HCT116 (cell line): ENCODE measurements around the gene TRIP13. TPM values are rescaled to one million over a fixed set of nuclear protein-coding genes. Genes with fewer than 3 reads are reported as not detected.

ENCODE experiments used
- ATAC-seq: fragments of 200-7000 bp; cut with Tn5 transposase; 2 replicates; pipeline ENCODE4 v1.9.1; 2020; ENCODE audit warnings: mild to moderate bottlenecking, moderate library complexity
- BruUV-seq: library from RNA; stranded (reverse); fragments of 400-500 nt; replicated peaks from 2 replicates; lab custom pipeline; 2021; lab: Mats Ljungman, UMichigan
- CTCF ChIA-PET: fragments of 300-600 bp; sonication (Branson Sonifier 250); formaldehyde crosslinking; loops from one replicate; lab custom pipeline; 2021; ENCODE audit warnings: antibody characterized with exemption; lab: Charles Lee
- POLR2A ChIA-PET: fragments of 300-600, 350-600 bp; sonication (Branson Sonifier 250); formaldehyde crosslinking; loops from one replicate; lab custom pipeline; 2021; ENCODE audit warnings: antibody characterized with exemption; lab: Charles Lee
- RAD21 ChIA-PET, 2 experiments: fragments of 300-600 bp; sonication (Branson Sonifier 250); formaldehyde crosslinking; loops; one replicate each; lab custom pipeline; 2023; ENCODE audit warnings: low total read pairs in 2 of 2; ENCODE audit not compliant: uncharacterized antibody in 2 of 2, unreplicated experiment in 2 of 2, low non-redundant PET in 1 of 2; lab: Charles Lee
- DNase-seq: peaks from one replicate; pipeline ENCODE4 v3.0.0-alpha.2; 2010; ENCODE audit warnings: low read depth, low spot score
- H2AFZ ChIP-seq: fragments of 200-600 bp; shearing (Covaris generic), sonication (generic); 2 replicates; pipeline ENCODE4 v1.6.1; 2017; ENCODE audit warnings: low read depth, mixed run types, mixed read lengths, antibody characterized with exemption, low read length; ENCODE audit not compliant: poor library complexity, severe bottlenecking
- H3K27ac ChIP-seq: 2 replicates; pipeline ENCODE4 v1.5.1; 2012; ENCODE audit warnings: low read depth, low read length
- H3K27me3 ChIP-seq: fragments of 200-600 bp; sonication (generic); 2 replicates; pipeline ENCODE4 v1.6.1; 2016; ENCODE audit warnings: mixed run types, low read length, mixed read lengths; ENCODE audit not compliant: insufficient read depth
- H3K36me3 ChIP-seq, 2 experiments: fragments of 200-500 bp in 1 of 2; fragments of 200-600 bp in 1 of 2; sonication (Bioruptor generic) in 1 of 2; sonication (generic) in 1 of 2; 2 replicates each; pipeline versions ENCODE4 v1.5.1 to v1.6.1; 2014 to 2016; ENCODE audit warnings: low read length in 2 of 2, inconsistent platforms in 1 of 2, mixed read lengths in 1 of 2, mixed run types in 1 of 2; ENCODE audit not compliant: insufficient read depth in 2 of 2, control insufficient read depth in 1 of 2
- H3K4me1 ChIP-seq, 2 experiments: fragments of 200-600 bp in 1 of 2; sonication (generic) in 1 of 2; 2 replicates each; pipeline versions ENCODE4 v1.5.1 to v1.6.1; 2012 to 2017; ENCODE audit warnings: low read length in 2 of 2, inconsistent platforms in 1 of 2, mild to moderate bottlenecking in 1 of 2, mixed read lengths in 1 of 2, mixed run types in 1 of 2, moderate library complexity in 1 of 2; ENCODE audit not compliant: insufficient read depth in 2 of 2, control insufficient read depth in 1 of 2
- H3K4me2 ChIP-seq: fragments of 200-600 bp; sonication (generic); 2 replicates; pipeline ENCODE4 v1.6.1; 2017; ENCODE audit warnings: mixed run types, low read length, mixed read lengths
- H3K4me3 ChIP-seq, 2 experiments: fragments of 200-600 bp in 1 of 2; sonication (generic) in 1 of 2; replicated peaks in 1 of 2; 2 replicates each; pipeline ENCODE4 v1.5.1; 2011 to 2016; ENCODE audit warnings: low read length in 2 of 2, control low read depth in 1 of 2, low read depth in 1 of 2, mild to moderate bottlenecking in 1 of 2, mixed read lengths in 1 of 2, mixed run types in 1 of 2
- H3K79me2 ChIP-seq: fragments of 200-600 bp; sonication (generic); 2 replicates; pipeline ENCODE4 v1.6.1; 2017; ENCODE audit warnings: mild to moderate bottlenecking, mixed run types, low read length, moderate library complexity, mixed read lengths; ENCODE audit not compliant: insufficient read depth
- H3K9ac ChIP-seq: fragments of 200-600 bp; sonication (generic); 2 replicates; pipeline ENCODE4 v1.6.1; 2016; ENCODE audit warnings: low read length, mixed read lengths
- H3K9me2 ChIP-seq: fragments of 200-600 bp; sonication (generic), shearing (Covaris generic); 2 replicates; pipeline ENCODE4 v1.6.1; 2017; ENCODE audit warnings: mixed run types, mild to moderate bottlenecking, moderate library complexity; ENCODE audit not compliant: insufficient read depth
- H3K9me3 ChIP-seq, 2 experiments: fragments of 200-500 bp in 1 of 2; fragments of 200-600 bp in 1 of 2; sonication (Bioruptor generic) in 1 of 2; sonication (generic) in 1 of 2; 2 replicates each; pipeline ENCODE4 v1.6.1; 2014 to 2017; ENCODE audit warnings: low read length in 2 of 2, mixed read lengths in 2 of 2, inconsistent platforms in 1 of 2, low read depth in 1 of 2, mild to moderate bottlenecking in 1 of 2, mixed run types in 1 of 2, moderate library complexity in 1 of 2; ENCODE audit not compliant: control insufficient read depth in 1 of 2, insufficient read depth in 1 of 2
- H4K20me1 ChIP-seq: fragments of 200-600 bp; sonication (generic), shearing (Covaris generic); 2 replicates; pipeline ENCODE4 v1.6.1; 2017; ENCODE audit warnings: mixed run types, mild to moderate bottlenecking, moderate library complexity; ENCODE audit not compliant: insufficient read depth
- CEBPB ChIP-seq: IDR thresholded peaks from 2 replicates; pipeline ENCODE4 v1.6.1; 2012; ENCODE audit warnings: low read depth
- EGR1 ChIP-seq: IDR thresholded peaks from 2 replicates; pipeline ENCODE4 v1.6.1; 2012; ENCODE audit warnings: low read depth
- ELF1 ChIP-seq: IDR thresholded peaks from 2 replicates; pipeline ENCODE4 v1.6.1; 2012; ENCODE audit warnings: low read depth, borderline replicate concordance
- EZH2phosphoT487 ChIP-seq: fragments of 200-600 bp; IDR thresholded peaks from 2 replicates; pipeline ENCODE4 v1.6.1; 2018; ENCODE audit warnings: antibody characterized with exemption, borderline replicate concordance
- FOSL1 ChIP-seq: IDR thresholded peaks from 2 replicates; pipeline ENCODE4 v1.6.1; 2012; ENCODE audit warnings: low read depth
- JUND ChIP-seq: IDR thresholded peaks from 2 replicates; pipeline ENCODE4 v1.6.1; 2012
- POLR2AphosphoS5 ChIP-seq: IDR thresholded peaks from 2 replicates; pipeline ENCODE4 v1.6.1; 2011; ENCODE audit warnings: mild to moderate bottlenecking, low read depth, low read length, moderate library complexity
- RAD21 ChIP-seq: IDR thresholded peaks from 2 replicates; pipeline ENCODE4 v1.6.1; 2012; ENCODE audit warnings: low read depth, mild to moderate bottlenecking
- SIN3A ChIP-seq: IDR thresholded peaks from 2 replicates; pipeline ENCODE4 v1.6.1; 2012; ENCODE audit warnings: low read depth
- TCF7L2 ChIP-seq: IDR thresholded peaks from 2 replicates; pipeline ENCODE4 v1.7.0; 2011; ENCODE audit warnings: borderline replicate concordance, inconsistent platforms; ENCODE audit not compliant: insufficient read depth, insufficient read length; ENCODE audit errors: extremely low read depth
- YY1 ChIP-seq: IDR thresholded peaks from 2 replicates; pipeline ENCODE4 v1.6.1; 2011; ENCODE audit warnings: low read length, low read depth, moderate library complexity, mild to moderate bottlenecking; ENCODE audit not compliant: insufficient replicate concordance; ENCODE audit errors: extremely low read depth
- intact Hi-C: fragments of 100-400 bp; cut with micrococcal nuclease; formaldehyde crosslinking; loops from 2 replicates; pipeline ENCODE4 v1.10.0; 2022
- total RNA-seq: library from RNA; stranded (reverse); gene quantifications from one replicate; pipeline ENCODE4 v1.2.1, GENCODE V29; 2021; ENCODE audit not compliant: unreplicated experiment
- TF ChIP-seq, protein P1 (sequence below): IDR thresholded peaks from 2 replicates; pipeline ENCODE4 v1.6.1; 2012
- TF ChIP-seq, protein P2 (sequence below): IDR thresholded peaks from 2 replicates; pipeline ENCODE4 v1.6.1; 2011; ENCODE audit warnings: mild to moderate bottlenecking, low read length, moderate library complexity; ENCODE audit not compliant: insufficient replicate concordance; ENCODE audit errors: extremely low read depth
- TF ChIP-seq, protein P3 (sequence below): IDR thresholded peaks from 2 replicates; pipeline ENCODE4 v1.6.1; 2012
- TF ChIP-seq, protein P4 (sequence below): IDR thresholded peaks from 2 replicates; pipeline ENCODE4 v1.6.1; 2012; ENCODE audit warnings: low read depth

TRIP13 gene
- total RNA-seq, 1 experiment from 2014 or later, result 45.0 TPM

DNA sequence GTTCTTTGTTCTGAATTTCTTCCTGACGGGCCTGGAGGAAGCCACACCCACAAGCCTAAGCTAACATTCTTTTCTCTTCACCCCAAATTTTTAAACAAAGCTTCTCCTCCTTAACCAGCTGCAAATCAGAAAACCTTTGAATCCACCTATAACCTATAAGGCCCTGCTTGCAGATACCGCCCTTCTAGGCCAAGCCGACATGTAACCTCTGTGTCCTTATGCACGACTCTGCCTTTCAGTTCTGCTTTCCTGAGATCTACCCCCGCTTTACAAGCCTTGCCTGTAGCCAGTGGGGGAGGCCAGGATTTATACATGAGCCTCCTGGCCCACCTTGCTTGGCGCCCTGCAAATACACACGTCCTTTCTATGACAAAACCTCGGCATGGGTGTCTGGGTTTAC is 19.4 kb upstream of the TRIP13 start:
- RAD21 ChIA-PET, result no interaction called here
- no peak for DNase-seq
- Histone ChIP-seq H3K9me2 (no peaks in the 10 kb centered on the region), H2AFZ (no peak overlapping the region), H3K9ac (no peak overlapping the region), H3K27ac (no peak overlapping the region), H3K27me3 (no peaks in the 10 kb centered on the region), H4K20me1 (no peaks in the 10 kb centered on the region), H3K79me2 (peaks cover 30% of the 10 kb centered on the region; the same call in 1 of the 2 replicates), H3K36me3 (peaks cover 68 to 78% of the 10 kb centered on the region in 2 experiments), H3K4me1 (no peaks in the 10 kb centered on the region), H3K4me3 (no peak overlapping the region), H3K9me3 (no peaks in the 10 kb centered on the region), H3K4me2 (no peak overlapping the region)
- BruUV-seq, result no TSS peak
- intact Hi-C loops, result no loop called here
- ATAC-seq, result no peak
- CTCF ChIA-PET, result no interaction called here
- POLR2A ChIA-PET, result no interaction called here
- no peak for TF ChIP-seq EZH2phosphoT487
- no peak for TF ChIP-seq JUND
- TF ChIP-seq, protein P1, sequence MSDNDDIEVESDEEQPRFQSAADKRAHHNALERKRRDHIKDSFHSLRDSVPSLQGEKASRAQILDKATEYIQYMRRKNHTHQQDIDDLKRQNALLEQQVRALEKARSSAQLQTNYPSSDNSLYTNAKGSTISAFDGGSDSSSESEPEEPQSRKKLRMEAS, result no peak
- no peak for TF ChIP-seq CEBPB
- TF ChIP-seq TCF7L2, result no peak
- TF ChIP-seq FOSL1, result no peak
- TF ChIP-seq POLR2AphosphoS5, result no peak

DNA sequence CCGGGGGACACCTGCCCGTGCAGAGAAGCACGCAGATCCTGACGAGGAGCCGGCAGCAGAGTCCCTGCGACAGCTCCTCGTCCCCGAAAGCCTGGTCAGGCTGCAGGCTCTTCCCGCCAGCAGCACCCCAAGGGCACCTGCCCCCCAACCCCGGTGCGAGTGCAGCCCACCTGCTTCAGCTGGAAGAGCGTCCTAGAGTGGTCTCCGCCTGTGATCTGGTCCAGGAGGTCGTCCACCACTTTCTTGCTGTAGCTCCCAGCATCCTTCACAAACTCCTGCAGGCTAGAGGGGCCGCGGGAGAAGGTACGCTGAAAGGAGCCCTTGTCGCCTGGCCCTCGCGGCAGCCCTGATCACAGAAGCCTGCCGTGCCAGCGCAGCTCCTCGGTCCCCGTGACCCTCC is 16.8 kb upstream of the TRIP13 start:
- H3K79me2 ChIP-seq, result peaks cover 34% of the 10 kb centered on the region; the same call in 1 of the 2 replicates
- no peak overlapping the region for H3K27ac ChIP-seq
- no peaks in the 10 kb centered on the region for H3K27me3 ChIP-seq
- peaks cover 48 to 56% of the 10 kb centered on the region in 2 experiments for H3K36me3 ChIP-seq
- no peaks in the 10 kb centered on the region for H3K4me1 ChIP-seq
- RAD21 ChIA-PET, result no interaction called here
- H3K9me2 ChIP-seq, result no peaks in the 10 kb centered on the region
- no peaks in the 10 kb centered on the region for H4K20me1 ChIP-seq
- H3K4me2 ChIP-seq, result no peak overlapping the region
- ATAC-seq, result no peak
- no peak overlapping the region for H3K9ac ChIP-seq
- no peak for DNase-seq
- intact Hi-C loops, result no loop called here
- H3K9me3 ChIP-seq, result no peaks in the 10 kb centered on the region
- no TSS peak for BruUV-seq
- no peak overlapping the region for H2AFZ ChIP-seq
- H3K4me3 ChIP-seq, result no peak overlapping the region
- POLR2A ChIA-PET, result no interaction called here
- CTCF ChIA-PET, result no interaction called here
- TF ChIP-seq RAD21 (no peak), SIN3A (no peak), POLR2AphosphoS5 (no peak), YY1 (no peak), TCF7L2 (no peak), EGR1 (no peak), ELF1 (no peak)
- TF ChIP-seq, protein P2, sequence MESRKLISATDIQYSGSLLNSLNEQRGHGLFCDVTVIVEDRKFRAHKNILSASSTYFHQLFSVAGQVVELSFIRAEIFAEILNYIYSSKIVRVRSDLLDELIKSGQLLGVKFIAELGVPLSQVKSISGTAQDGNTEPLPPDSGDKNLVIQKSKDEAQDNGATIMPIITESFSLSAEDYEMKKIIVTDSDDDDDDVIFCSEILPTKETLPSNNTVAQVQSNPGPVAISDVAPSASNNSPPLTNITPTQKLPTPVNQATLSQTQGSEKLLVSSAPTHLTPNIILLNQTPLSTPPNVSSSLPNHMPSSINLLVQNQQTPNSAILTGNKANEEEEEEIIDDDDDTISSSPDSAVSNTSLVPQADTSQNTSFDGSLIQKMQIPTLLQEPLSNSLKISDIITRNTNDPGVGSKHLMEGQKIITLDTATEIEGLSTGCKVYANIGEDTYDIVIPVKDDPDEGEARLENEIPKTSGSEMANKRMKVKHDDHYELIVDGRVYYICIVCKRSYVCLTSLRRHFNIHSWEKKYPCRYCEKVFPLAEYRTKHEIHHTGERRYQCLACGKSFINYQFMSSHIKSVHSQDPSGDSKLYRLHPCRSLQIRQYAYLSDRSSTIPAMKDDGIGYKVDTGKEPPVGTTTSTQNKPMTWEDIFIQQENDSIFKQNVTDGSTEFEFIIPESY, result no peak
- TF ChIP-seq, protein P3, sequence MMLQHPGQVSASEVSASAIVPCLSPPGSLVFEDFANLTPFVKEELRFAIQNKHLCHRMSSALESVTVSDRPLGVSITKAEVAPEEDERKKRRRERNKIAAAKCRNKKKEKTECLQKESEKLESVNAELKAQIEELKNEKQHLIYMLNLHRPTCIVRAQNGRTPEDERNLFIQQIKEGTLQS, result no peak
- TF ChIP-seq, protein P1, result no peak
- TF ChIP-seq, protein P4, sequence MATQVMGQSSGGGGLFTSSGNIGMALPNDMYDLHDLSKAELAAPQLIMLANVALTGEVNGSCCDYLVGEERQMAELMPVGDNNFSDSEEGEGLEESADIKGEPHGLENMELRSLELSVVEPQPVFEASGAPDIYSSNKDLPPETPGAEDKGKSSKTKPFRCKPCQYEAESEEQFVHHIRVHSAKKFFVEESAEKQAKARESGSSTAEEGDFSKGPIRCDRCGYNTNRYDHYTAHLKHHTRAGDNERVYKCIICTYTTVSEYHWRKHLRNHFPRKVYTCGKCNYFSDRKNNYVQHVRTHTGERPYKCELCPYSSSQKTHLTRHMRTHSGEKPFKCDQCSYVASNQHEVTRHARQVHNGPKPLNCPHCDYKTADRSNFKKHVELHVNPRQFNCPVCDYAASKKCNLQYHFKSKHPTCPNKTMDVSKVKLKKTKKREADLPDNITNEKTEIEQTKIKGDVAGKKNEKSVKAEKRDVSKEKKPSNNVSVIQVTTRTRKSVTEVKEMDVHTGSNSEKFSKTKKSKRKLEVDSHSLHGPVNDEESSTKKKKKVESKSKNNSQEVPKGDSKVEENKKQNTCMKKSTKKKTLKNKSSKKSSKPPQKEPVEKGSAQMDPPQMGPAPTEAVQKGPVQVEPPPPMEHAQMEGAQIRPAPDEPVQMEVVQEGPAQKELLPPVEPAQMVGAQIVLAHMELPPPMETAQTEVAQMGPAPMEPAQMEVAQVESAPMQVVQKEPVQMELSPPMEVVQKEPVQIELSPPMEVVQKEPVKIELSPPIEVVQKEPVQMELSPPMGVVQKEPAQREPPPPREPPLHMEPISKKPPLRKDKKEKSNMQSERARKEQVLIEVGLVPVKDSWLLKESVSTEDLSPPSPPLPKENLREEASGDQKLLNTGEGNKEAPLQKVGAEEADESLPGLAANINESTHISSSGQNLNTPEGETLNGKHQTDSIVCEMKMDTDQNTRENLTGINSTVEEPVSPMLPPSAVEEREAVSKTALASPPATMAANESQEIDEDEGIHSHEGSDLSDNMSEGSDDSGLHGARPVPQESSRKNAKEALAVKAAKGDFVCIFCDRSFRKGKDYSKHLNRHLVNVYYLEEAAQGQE, result no peak
